ENCODE data around the gene GABBR2. TPM values are rescaled to one million over a fixed set of nuclear protein-coding genes. Genes with fewer than 3 reads are reported as not detected.

The GABBR2 gene
- polyA plus RNA-seq, 1 donor (not counting 4 experiments of a cell fraction or from before 2014, with no cell fraction given) = 0.01 TPM

DNA sequence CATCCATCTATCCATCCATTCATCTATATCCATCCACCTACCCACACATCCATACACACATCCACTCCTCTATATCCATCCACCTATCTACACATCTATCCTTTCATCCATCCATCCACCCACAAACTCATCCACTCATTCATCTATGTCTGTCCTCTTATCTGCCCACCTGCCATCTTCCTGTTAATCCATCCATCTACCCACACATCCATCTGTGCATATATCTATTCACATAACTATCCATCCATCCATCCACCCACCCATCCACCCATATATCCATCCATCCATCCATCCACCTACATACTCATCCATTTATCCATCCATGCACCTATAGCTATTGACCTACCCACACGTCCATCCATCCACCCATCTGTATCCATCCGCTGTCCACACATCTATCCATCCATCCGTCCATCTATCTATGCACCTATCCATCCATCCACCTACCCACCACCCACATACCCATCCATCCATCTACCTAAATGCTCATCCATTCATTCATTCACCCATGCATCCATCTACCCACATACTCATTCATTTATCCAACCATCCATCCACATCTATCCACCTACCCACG, 271.2 kb downstream of the GABBR2 start:
- DNase-seq (ENCODE audit: low read depth, low spot score) (no peak), FAIRE-seq (no peak)
- H3K27me3 ChIP-seq (ENCODE audit: control insufficient read depth, extremely low read depth, insufficient read depth, low read length) = peaks cover 5% of the 10 kb centered on the region
- no peaks in the 10 kb centered on the region for H3K9me3 ChIP-seq (ENCODE audit: control insufficient read depth, low read depth, low read length)
- TF ChIP-seq EZH2 (IDR thresholded peaks at IDR 0.05; ENCODE audit: low read length) = no peak
- TF ChIP-seq, protein P1, sequence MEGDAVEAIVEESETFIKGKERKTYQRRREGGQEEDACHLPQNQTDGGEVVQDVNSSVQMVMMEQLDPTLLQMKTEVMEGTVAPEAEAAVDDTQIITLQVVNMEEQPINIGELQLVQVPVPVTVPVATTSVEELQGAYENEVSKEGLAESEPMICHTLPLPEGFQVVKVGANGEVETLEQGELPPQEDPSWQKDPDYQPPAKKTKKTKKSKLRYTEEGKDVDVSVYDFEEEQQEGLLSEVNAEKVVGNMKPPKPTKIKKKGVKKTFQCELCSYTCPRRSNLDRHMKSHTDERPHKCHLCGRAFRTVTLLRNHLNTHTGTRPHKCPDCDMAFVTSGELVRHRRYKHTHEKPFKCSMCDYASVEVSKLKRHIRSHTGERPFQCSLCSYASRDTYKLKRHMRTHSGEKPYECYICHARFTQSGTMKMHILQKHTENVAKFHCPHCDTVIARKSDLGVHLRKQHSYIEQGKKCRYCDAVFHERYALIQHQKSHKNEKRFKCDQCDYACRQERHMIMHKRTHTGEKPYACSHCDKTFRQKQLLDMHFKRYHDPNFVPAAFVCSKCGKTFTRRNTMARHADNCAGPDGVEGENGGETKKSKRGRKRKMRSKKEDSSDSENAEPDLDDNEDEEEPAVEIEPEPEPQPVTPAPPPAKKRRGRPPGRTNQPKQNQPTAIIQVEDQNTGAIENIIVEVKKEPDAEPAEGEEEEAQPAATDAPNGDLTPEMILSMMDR (optimal IDR thresholded peaks at IDR 0.05 in 1 of 3, IDR thresholded peaks at IDR 0.05 in 1 of 3, conservative IDR thresholded peaks at IDR 0.05 in 1 of 3; ENCODE audit: extremely low read depth in 1 of 3, insufficient read depth in 2 of 3, low read length in 3 of 3) = no peak
- H4K20me1 ChIP-seq (ENCODE audit: control insufficient read depth, extremely low read depth, insufficient read depth, low read length) = no peaks in the 10 kb centered on the region
- H3K9ac ChIP-seq (ENCODE audit: control insufficient read depth, extremely low read depth, insufficient read depth, low read length) = no peak overlapping the region
- no peaks in the 10 kb centered on the region for H3K36me3 ChIP-seq (ENCODE audit: control insufficient read depth in 2 of 2, extremely low read depth in 1 of 2, insufficient read depth in 2 of 2, low read length in 2 of 2)
- no peak overlapping the region for H3K4me3 ChIP-seq (ENCODE audit: control insufficient read depth in 2 of 3, extremely low read depth in 1 of 3, insufficient read depth in 2 of 3, low read depth in 1 of 3, low read length in 3 of 3)
- no peak overlapping the region for H3K4me2 ChIP-seq (ENCODE audit: control insufficient read depth, extremely low read depth, insufficient read depth, low read depth, low read length)
- no peaks in the 10 kb centered on the region for H3K4me1 ChIP-seq (ENCODE audit: control insufficient read depth, extremely low read depth, insufficient read depth, low read length)
- no peaks in the 10 kb centered on the region for H3K79me2 ChIP-seq (ENCODE audit: control insufficient read depth, insufficient read depth, low read length)
- dilution Hi-C loops (cut with MboI; ENCODE audit: extremely low pct_ligation_motif_present, low sequenced_read_pairs) = no loop called here
- no peak overlapping the region for H3K27ac ChIP-seq (ENCODE audit: control insufficient read depth, insufficient read depth, low read length)
- H3K9me1 ChIP-seq (ENCODE audit: control insufficient read depth, extremely low read depth, insufficient read depth, low read length) = no peaks in the 10 kb centered on the region
- no peak overlapping the region for H2AFZ ChIP-seq (ENCODE audit: control insufficient read depth, low read length)

DNA sequence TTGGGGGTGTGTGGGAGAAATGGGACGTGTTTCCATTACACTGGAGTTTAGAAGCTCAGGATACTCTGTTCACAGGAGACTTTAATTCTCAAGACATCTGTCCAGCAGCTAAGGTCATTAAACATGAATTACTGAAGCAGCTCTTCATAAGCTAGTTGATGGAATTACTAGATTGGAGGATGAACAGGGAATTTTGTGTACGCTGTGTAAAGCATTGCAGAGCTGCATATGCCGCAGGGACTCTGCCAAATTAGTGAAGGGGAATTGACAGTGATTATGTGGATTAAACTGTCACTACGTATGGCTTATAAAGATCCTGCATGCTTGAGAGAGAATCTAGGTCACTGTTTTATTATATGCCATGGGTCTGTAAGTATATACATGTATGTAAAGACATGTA, 275.8 kb downstream of the GABBR2 start:
- Histone ChIP-seq H3K79me2 (ENCODE audit: control insufficient read depth, insufficient read depth, low read length) (no peaks in the 10 kb centered on the region), H3K4me3 (ENCODE audit: control insufficient read depth in 2 of 3, extremely low read depth in 1 of 3, insufficient read depth in 2 of 3, low read depth in 1 of 3, low read length in 3 of 3) (no peak overlapping the region), H3K4me1 (ENCODE audit: control insufficient read depth, extremely low read depth, insufficient read depth, low read length) (no peaks in the 10 kb centered on the region), H3K36me3 (ENCODE audit: control insufficient read depth in 2 of 2, extremely low read depth in 1 of 2, insufficient read depth in 2 of 2, low read length in 2 of 2) (no peaks in the 10 kb centered on the region), H3K9me1 (ENCODE audit: control insufficient read depth, extremely low read depth, insufficient read depth, low read length) (no peaks in the 10 kb centered on the region), H3K4me2 (ENCODE audit: control insufficient read depth, extremely low read depth, insufficient read depth, low read depth, low read length) (no peak overlapping the region), H3K9ac (ENCODE audit: control insufficient read depth, extremely low read depth, insufficient read depth, low read length) (no peak overlapping the region), H3K27me3 (ENCODE audit: control insufficient read depth, extremely low read depth, insufficient read depth, low read length) (no peaks in the 10 kb centered on the region), H2AFZ (ENCODE audit: control insufficient read depth, low read length) (no peak overlapping the region), H3K27ac (ENCODE audit: control insufficient read depth, insufficient read depth, low read length) (no peak overlapping the region), H3K9me3 (ENCODE audit: control insufficient read depth, low read depth, low read length) (no peaks in the 10 kb centered on the region), H4K20me1 (ENCODE audit: control insufficient read depth, extremely low read depth, insufficient read depth, low read length) (no peaks in the 10 kb centered on the region)
- DNase-seq (ENCODE audit: low read depth, low spot score) (no peak), FAIRE-seq (no peak)
- TF ChIP-seq, protein P1 (optimal IDR thresholded peaks at IDR 0.05 in 1 of 3, IDR thresholded peaks at IDR 0.05 in 1 of 3, conservative IDR thresholded peaks at IDR 0.05 in 1 of 3; ENCODE audit: extremely low read depth in 1 of 3, insufficient read depth in 2 of 3, low read length in 3 of 3) = no peak
- TF ChIP-seq EZH2 (IDR thresholded peaks at IDR 0.05; ENCODE audit: low read length) = no peak
- dilution Hi-C loops (cut with MboI; ENCODE audit: extremely low pct_ligation_motif_present, low sequenced_read_pairs) = no loop called here
